Measurements from ENCODE around the gene EHBP1L1.

EHBP1L1 gene

GRCh38 chr11:65595131-65595530, 19.3 kb downstream of the EHBP1L1 start:
- DNase-seq, result no peak

DNA sequence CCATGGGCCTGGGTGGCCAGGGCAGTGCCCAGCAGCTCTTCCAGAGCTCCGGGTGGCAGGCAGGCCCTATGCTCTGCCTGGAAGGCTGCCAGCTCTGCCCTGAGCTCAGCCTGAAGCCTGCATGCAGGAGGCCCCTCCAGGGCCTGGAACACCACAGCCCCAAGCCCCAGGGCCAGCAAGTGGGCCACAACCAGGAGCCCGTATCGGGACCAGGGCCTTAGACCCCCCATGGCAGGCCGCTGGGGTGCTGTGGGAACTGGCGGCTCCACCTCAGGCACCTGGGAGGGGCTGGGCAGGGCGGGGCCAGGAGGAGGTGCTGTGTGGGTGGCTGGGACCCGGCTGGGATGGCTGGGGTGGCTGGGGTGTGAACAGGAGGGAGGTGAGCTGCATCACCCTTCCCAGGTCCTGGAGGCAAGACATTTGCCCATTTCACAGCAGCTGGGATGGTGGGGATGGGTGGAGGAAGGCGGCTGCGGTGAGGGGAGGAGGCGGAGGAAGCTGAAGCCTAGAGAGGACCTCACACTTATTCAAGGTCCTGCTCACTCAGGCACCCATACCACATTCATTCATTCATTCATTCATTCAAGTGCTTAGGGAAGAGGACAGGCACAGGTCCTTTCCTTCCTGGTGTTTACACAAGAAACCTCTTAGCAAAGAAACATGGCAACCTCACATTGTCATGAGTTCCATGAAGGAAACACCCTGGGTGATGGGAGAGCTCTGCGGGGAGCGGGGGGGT, 19.9 kb downstream of the EHBP1L1 start, which contains the start of gene KCNK7:
Gene KCNK7 (minus strand): TSS at position 258 of the 739 bp plus-strand sequence. CDS start 28 bp downstream, at position 230.
- DNase-seq, result no peak

DNA sequence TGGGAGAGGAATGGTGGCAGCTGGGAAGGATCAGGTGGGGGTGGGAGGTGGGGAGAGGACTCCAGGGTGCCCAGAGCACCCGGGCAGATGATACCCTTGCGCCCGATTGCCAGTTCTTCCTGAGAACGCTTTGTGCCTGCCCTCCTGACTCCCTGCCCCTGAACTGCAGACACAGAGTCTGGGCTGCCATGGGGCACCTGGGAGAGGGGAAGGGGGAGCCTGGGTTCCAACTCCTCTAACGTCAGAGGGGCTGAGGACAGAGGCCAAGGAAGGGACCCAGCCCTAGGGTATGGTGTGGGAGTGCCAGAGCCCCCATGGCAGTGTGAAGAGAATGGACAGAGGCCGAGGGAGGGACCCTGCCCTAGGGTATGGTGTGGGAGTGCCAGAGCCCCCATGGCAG, 20.7 kb downstream of the EHBP1L1 start:
- DNase-seq, result no peak

GRCh38 chr11:65598258-65598699, 22.4 kb downstream of the EHBP1L1 start:
- no peak for DNase-seq

DNA sequence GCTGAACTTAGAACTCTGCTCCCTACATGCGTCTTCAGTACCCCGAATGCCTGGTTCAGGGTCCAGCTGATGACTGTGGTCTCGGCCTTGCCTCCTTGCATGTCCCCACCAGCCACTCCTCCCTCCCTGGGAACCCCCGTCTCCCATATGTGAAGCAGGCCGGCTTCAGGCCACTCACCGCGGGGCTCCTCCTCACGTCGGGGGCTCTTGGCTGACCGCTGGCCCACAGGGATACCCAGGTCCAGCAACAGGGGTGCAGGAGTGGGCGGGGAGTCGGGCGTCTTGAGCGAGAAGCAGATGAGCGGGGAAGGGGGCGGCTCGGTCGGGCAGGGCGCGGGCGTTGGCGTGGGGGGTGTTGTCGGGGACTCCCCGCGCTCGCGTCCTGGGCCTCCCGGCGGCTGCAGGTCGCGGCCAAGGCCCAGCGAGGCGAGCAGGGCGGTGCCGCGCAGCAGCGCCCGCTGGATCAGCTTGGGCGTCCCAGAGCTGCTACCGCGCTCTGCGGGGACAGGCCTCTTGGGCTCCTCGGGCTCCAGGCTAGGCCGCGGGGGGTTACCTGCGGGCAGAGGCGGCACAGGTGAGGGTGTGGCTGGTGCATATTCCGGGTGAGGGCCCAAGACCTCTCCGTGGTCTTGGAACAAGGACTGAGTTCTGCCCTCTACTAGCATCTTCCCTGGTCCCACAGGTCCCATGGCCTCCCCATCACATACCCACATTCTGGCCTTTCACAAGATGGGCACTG, 23.5 kb downstream of the EHBP1L1 start:
- DNase-seq, result no peak

DNA sequence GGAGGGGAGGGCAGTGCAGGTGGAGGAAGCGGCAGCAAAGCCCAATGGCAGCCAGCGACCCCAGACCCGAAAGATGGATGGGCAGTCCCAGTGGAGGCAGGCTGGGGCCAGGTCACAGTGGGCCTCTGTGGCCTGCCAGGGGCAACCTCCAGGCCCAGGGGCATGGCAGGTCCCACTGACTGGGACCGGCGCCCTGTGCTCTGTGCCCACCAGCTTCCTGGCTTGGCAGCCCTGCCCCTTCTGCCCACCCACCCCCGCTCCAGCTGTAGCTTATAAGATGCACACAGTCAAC, 24.0 kb downstream of the EHBP1L1 start:
- no peak for DNase-seq

DNA sequence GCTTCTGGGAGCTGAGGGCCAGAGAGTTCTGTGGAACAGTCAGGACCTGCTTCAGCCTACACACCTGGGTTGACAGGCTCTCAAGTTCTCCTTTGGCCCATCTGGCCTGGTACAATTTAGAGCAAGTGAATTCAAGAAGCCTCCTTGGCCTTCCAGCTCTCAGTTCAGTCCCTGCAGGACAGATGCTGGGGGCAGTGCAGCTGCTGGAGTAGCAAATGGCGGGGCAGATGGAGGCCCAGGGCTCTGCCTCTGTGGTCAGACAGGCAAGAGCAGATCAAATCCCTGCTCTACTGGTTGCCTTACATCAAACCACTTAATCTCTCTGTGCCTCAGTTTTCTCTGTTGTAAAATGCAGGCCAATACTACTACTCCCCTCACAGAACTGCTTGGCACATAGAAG, 28.4 kb downstream of the EHBP1L1 start:
- no peak for DNase-seq

GRCh38 chr11:65606876-65607613, 31.2 kb downstream of the EHBP1L1 start:
- peak; percentile 42 to 94 (median 87) for DNase-seq

- no peak for DNase-seq
Measured at GRCh38 chr11:65607614-65608426, 32.0 kb downstream of the EHBP1L1 start.

- no peak for DNase-seq
Measured at GRCh38 chr11:65609229-65609628, 33.4 kb downstream of the EHBP1L1 start.

DNA sequence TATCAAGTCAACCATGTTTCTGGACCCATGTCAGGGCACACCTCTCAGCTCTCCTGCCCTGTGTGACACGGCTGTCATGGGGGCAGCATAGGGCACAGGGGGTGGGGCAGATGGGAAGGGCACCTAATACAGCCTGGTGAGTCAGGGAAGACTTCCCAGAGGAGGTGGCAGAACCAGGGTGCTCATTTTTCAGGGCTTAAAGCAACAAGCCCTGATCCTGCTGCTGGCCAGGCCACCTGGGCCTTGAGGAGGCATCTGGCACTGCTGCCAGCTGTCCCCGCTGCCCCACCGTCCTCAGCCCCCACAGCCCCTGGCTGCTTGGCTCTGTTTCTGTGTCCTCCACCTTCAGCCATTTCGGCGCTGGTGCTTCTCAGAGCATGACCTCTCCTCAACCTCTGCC, 33.8 kb downstream of the EHBP1L1 start:
- DNase-seq, result no peak

DNA sequence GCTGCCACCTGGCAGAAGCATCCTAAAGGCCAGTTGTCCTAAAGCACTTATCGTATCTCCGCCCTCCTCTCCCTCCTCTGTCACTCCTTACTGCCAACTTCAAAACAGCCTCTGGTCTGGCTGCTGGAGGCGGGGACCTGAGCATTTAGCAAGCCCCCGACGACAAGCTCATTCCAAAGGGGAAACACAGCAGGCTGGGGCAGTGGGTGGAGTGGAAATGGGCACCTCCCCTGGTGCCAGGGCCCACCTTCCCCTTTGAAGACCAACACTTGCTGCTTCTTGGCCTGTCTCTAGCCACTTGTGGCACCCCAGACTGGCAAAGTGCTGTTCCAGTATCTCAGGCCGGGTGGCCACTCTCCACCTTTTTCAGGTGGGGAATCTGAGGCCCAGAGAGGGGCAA, 34.6 kb downstream of the EHBP1L1 start:
- peak in 3 of 14 donors; percentile 6 to 66 (median 22) for DNase-seq

- peak in 12 of 14 donors; percentile 52 to 87 (median 76) for DNase-seq
Measured at GRCh38 chr11:65611028-65611757, 35.3 kb downstream of the EHBP1L1 start.

- peak in 1 of 14 donors; percentile 53 for DNase-seq
Measured at GRCh38 chr11:65611758-65612603, 36.1 kb downstream of the EHBP1L1 start.

DNA sequence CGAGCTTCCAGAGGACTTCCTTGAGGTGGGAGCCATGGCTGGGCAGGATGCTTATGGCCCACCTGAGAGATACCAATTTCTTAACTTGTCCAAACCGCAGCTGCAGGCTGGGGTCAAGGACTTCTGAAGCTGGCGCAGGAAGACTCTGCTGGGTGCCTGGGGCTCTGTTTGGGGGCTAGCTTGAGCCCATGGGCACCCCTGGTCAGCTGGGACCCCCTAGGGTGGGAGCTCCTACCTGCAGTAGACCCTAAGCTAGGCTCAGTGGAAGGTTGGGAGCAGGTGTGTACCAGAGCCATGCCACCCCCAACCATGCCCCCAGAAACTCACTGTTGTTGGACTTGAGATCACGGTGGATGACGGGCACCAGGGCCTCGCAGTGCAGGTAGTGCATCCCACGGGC, 36.8 kb downstream of the EHBP1L1 start:
- no peak for DNase-seq

GRCh38 chr11:65613091-65613928, 37.5 kb downstream of the EHBP1L1 start:
- peak in 2 of 14 donors; percentile 33 to 51 for DNase-seq

GRCh38 chr11:65615229-65615949, 39.5 kb downstream of the EHBP1L1 start, which contains the start of gene PCNX3:
Gene PCNX3, plus strand, starts transcription at chr11:65615776. Its CDS starts 536 bp downstream, at chr11:65616312.
- peak; percentile 94 to 100 (median 100) for DNase-seq

DNA sequence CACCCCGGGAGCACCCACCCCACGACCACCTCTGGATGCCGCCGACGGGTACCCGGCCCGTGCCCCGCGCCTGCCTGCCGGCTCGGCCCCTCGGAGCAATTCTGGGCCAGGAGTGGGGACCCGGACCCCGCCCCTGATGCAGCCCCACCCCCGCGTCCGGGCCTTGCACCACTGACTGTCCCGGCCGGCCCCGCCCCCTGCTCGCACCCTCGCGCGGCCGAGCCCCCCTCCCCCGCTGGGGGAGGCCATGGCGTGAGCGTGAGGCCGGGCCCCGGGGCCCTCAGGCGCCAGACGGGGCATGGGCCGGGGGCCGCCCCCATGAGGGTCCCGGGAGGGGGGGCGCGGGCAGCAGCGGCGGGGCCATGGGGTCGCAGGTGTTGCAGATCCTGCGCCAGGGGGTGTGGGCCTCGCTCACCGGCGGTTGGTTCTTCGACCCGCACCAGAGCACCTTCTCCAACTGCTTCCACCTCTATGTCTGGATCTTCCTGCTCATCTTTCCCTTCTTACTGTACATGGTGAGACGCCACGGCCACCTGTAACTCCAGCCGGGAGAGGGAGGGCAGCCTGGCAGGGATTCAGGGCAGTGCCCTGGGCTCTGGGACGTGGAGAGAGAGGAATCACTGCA, 40.2 kb downstream of the EHBP1L1 start:
- peak in 2 of 14 donors; percentile 29 to 58 for DNase-seq
